HG03342 (cell line): ENCODE data around the gene CKB.
"Not testable (repeated sequence)": the region's sequence is repeated elsewhere in the genome, so short reads cannot be mapped to it uniquely, and the experiment has no call there.

Experiments
- ATAC-seq: cut with Tn5 transposase; IDR thresholded peaks from one replicate; pipeline ENCODE4 v1.9.1; 2021; ENCODE audit warnings: mild to moderate bottlenecking, moderate library complexity; ENCODE audit not compliant: unreplicated experiment

CKB gene

DNA sequence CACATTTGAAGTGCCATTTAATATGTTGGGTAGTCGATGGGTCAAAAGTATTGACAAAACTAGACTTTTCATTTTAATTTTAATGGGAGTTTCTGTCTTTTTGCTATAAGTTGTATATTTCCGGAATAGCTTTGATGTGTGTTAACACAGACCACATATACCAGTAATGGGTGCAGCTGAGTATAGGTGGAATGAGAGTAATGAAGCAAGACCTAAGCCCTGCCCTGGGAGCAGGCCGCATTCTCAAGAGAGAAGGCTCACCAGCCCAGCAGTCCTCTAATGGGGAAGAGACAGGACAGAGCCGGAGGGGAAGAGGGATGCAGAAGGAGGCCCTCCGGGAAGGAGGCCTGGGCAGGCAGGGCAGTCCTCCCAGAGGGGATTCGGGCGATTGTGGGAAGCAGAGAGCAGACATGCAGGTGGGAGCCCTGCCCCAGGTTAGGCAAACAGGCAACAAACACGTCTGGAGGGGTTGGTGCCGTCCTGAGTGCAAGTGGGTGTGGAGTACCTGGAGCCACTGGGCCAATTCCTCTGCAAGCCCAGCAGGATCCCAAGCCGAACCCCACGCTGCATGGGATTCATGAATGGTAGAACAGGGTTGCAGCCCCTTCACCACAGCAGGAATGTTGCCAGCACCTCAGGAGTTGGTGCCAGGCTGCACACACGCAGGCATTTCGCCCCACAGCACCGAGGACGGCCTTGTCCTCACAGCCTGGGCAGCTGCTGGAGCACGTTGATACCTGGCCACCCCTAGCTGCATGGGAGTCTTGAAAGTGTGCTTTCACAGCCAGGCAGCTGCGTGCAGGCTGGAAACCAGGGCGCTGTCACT is 7.8 kb downstream of the CKB start:
- no peak for ATAC-seq

DNA sequence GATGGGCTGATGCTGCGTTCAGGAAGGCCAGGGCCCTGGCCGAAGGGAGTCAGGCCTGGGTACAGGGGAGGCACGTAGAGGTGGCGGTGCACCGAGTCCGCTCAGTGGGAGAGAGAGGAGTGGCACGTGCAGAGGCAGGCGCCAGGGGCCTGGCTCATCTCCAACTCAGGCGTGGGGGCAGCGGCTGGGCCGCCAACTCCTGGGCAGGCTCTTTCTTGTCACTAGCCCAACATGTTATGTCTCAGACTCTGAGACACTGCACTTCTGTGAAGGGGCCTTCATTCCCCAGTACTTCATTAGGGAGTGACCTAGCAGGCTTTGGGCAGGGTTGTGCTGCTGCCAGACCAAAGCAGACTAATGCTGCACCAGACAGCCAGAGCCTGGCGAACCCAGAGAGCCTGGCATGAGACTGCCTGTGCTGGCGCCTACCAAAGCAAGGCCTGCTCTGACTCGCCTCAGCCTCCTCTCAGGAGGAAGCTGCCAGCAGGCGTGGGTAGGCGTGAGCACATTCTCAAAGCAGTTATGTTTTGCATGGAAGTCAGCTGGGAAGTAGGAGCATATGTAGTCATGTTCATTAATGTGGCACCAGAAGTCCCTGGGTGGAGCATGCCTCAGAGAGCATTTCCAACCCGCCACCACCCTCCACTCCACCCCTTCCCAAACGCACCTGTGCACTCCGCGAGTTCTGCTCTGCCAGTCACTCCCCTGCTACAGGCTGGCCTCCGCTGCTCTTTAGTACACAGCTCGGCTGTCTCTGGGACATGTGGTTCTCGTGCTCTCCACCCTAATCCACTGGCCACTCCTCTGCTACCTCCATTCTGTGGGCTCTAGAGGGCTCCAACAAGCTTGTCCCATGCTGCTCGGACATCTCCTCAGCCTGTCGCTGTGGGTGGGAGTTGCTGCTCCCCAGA is 9.7 kb downstream of the CKB start:
- ATAC-seq = no peak

DNA sequence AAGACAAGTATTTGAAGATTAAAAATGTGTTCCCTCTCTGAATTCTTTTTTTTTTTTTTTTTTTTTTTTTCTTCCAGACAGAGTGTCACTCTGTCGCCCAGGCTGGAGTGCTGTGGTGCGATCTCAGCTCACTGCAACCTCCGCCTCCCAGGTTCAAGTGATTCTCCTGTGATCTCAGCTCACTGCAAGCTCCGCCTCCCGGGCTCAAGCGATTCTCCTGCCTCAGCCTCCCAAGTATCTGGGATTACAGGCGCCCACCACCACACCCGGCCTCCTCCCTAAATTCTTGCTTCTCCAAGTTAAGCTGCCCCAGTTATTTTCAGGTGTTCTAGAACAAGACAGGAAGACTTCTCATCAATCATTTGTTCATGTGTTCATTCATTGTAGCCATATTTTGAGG is 10.4 kb downstream of the CKB start:
- not testable (repeated sequence) for ATAC-seq

DNA sequence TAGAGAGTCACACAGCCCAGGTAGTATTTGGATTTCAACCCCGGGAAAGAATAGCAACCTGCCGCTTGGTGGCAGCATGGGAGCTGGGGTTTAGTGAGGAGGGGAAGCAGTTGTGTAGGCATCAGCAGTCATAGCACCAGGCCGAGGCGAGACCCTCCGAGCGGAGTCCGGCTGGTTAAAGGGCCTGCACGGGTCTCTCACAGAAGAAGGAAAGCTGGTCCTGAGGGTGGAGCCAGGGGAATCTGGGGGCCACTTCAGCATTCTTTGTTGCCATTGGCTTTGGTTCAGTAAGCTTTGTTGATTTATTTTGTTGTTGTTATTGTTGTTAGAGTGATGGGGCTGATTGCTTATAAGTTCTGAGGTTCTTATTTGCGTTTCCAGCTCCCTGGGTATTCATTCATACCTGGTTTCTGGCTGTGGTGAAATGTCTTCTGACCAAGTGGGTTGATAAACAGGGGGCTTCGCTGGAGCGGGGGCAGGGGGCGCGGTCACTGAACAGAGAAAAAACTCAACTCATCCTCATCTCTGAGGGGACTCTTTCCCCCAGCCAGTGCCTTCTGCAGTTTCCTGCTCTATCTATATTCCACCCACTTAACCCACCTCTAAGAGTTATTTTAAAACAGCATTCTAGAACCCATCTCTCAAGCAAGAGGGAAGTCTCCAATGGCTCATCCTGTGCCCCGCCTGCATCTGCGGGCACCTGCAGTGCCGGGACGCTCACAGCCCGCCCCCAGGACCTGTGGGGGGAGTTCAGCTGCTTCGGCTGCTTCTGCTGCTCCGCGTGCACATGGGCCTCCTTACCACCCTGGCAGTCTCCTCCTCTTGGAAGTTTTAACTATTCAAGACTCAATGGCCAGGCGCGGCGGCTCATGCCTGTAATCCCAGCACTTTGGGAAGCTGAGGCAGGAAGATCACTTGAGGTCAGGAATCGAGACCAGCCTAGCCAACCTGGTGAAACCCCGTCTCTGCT is 11.6 kb downstream of the CKB start:
- ATAC-seq = no peak

DNA sequence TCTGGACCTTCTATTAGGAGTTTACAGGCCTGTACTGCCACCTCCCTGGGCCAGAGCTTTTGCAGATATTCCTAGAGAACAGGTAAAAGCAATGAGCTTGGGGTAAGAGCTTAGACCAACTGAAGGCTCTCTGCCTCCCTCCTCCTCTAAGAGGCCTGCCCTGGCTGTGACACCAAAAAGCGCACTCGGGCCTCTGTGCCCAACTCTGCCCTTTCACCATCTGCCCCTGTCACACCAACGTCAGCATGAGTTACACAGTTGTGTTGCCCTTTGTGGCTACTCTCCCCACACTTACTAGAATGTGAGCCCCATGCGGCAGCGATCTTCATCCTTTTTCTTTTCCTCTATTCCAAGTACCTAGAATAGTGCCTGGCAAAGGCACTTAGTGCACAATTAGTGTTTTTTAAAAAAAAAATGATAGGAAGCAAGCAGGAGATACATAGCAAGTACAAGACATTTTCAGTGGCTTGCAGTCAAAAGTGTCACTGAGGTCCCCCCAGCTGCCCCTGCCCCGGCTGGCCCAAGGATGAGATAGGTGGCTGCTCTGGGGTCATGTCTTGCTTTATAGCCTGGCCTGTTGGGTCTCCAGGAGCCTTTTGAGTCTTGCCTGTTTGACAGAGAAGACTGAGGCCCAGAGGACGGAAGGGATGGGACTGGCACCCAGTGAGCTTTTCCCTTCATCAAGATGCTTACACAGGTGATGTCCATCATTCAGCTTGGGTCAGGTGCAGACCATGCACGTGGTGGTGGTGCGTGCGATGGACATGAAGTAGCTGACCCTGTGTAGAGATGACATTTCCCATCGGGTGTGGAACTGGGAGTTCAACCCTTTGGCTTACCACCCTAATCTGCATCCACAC is 12.5 kb downstream of the CKB start:
- no peak for ATAC-seq

DNA sequence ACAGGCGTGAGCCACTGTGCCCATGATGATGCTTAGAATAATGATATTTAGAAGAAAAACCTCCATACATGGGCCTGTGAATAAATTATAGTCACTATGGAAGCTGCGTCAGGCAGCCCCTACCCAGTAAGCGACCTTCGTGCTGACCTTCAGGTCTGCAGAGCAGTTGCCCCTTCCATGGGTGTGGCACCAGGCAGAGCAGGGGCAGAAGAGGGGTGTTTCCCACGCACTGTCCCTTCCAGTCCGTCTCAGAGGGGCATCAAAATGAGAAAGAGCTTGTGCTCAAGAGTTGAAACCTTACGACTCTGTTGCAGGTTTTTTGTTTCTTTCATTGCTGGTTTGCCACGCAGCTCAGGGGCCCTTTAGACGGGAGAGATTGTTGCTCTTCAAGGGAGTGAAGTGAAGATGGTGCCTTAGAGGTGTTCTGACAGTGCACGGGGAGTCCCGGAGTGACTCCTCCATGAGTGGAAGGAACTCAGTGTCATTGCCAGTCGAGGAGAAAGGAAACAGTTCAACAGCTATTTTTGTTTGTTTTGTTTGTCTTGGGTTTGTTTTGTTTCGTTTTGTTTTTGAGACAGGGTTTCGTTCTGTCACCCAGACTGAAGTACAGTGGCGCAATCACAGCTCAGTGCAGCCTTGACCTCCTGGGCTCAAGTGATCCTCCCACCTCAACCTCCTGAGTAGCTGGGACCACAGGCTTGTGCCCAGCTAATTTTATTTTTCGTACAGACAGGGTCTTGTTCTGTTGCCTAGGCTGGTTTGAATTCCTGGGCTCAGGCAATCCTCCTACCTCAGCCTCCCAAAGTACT is 13.9 kb downstream of the CKB start:
- ATAC-seq = no peak

DNA sequence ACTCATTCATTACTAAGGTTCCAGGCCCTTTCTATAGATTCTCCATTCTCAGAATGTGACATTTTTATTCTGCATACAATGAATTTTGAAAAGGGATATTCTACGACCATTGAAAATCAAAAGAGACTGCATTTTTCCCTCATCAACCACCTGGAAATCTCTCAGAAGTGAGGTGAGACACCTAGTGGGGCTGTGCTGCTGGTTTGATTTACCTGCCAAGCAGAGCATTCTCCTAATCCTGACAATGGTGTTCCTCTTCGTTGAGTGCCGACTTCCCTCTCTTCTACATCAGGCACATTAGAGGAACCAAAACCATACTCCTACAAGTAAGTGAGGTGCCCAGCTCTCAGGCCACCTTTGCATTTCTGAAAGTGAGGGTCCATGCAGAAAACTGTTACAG is 14.9 kb downstream of the CKB start:
- no peak for ATAC-seq

DNA sequence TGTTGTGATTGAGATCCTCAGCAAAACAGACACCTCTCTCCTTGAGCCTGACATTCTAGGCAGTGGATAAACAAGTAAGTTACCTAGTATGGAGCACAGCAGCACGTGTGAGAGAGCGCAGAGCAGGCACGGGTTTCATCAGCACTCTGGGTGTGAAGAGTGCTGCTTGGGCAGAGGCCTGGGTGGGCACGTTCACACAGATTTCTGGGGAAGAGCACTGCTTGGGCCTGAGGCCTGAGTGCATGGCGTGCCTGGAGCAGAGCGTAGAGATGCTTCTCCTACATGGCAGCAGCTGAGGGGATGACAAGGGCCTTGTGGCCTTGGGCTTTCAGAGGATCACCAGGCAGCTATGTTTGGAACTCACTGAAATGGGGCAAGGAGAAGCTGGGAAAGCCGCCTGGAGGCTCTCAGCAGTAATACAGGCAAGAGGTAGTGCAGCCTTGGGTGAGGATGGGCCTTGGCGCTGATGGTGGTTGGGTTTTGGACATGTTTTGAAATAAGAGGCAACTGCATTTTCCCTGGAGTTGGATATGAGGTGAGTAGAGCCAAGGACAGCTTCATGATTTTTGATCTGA is 17.6 kb downstream of the CKB start:
- no peak for ATAC-seq

DNA sequence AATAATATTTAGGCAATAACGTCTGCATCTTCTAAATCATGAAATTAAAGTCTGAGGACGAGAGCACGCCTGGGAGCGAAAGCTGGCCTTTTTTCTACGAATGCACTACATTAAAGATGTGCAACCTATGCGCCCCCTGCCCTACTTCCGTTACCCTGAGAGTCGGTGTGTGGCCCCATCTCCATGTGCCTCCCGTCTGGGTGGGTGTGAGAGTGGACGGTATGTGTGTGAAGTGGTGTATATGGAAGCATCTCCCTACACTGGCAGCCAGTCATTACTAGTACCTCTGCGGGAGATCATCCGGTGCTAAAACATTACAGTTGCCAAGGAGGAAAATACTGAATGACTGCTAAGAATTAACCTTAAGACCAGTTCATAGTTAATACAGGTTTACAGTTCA is 19.3 kb downstream of the CKB start:
- no peak for ATAC-seq

DNA sequence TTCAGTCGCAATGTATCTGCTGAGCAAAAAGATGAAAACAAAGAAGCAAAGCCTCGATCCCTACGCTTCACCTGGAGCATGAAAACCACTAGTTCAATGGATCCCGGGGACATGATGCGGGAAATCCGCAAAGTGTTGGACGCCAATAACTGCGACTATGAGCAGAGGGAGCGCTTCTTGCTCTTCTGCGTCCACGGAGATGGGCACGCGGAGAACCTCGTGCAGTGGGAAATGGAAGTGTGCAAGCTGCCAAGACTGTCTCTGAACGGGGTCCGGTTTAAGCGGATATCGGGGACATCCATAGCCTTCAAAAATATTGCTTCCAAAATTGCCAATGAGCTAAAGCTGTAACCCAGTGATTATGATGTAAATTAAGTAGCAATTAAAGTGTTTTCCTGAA is 19.8 kb downstream of the CKB start:
- ATAC-seq = no peak

DNA sequence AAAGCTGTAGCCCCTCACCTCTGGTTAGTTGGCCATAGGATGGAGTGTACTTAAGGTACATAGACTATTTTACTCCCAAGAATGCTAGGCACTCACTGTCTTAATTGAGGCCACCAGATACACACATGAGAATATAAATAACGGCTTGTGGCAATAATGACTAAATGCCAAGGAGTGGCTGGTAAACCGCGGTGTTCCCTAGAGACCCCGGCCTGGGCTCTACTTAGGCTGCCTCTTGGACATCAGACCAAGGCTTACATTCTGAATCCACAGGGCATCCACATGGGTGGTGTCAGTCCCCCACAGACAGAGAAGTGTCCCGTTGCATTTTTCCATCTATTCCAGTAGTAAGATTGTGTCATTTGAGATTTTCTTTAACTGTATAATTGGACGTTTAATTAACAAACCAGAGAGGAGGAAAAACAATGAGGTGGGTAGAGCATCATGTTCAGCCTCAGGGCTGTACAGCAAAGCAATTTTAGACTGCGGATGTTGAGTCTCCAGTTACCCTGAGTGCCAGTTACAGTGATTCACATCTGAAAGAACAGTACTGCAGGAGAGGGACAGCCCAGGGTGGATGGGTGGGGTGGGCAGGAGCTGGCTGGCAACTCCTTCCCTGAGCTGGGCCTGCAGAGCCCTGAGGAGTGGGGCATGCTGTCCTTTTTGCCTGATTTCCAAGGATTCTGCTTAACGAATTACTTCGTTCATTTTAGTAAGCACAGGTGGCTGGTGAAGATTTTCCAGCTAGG is 20.5 kb downstream of the CKB start:
- ATAC-seq = no peak

DNA sequence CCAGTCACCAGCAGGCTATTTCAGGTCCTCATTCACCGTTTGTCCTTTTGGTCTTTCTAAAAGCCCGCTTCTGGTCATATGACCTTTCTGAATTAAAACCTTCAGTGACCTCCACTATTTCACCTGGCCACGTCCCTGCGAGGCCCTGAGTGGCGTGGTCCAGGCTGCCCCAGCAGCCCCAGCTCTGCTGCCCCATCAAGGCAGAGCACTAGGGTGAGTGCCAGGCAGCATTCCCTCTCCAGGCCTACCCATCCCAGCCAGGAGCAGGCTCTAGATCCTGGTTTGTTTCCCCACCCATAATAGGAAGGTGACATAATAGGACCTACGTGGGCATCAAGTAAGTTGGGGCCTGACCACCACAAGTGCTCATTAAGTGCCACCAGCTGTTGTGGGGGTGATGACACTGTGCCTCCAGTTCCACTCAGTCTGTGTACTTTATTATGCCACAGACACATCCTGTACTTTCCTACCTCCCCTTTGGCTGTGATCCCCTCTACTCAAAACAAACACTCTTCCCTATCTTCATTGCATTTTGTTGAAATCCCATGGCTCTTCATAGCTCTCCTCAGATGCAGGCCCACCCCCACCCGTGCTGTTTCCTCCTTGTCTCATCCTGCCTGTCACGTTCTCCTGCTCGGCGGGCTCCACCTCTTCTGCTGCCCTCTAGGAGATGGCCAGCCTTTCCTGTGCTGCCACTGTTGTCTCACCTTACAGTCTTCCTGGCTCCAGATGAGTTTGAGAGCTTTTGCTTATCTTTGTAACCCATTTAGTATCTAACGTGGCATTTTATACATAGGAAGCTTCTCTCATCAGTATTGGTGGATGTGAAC is 21.4 kb downstream of the CKB start:
- no peak for ATAC-seq

DNA sequence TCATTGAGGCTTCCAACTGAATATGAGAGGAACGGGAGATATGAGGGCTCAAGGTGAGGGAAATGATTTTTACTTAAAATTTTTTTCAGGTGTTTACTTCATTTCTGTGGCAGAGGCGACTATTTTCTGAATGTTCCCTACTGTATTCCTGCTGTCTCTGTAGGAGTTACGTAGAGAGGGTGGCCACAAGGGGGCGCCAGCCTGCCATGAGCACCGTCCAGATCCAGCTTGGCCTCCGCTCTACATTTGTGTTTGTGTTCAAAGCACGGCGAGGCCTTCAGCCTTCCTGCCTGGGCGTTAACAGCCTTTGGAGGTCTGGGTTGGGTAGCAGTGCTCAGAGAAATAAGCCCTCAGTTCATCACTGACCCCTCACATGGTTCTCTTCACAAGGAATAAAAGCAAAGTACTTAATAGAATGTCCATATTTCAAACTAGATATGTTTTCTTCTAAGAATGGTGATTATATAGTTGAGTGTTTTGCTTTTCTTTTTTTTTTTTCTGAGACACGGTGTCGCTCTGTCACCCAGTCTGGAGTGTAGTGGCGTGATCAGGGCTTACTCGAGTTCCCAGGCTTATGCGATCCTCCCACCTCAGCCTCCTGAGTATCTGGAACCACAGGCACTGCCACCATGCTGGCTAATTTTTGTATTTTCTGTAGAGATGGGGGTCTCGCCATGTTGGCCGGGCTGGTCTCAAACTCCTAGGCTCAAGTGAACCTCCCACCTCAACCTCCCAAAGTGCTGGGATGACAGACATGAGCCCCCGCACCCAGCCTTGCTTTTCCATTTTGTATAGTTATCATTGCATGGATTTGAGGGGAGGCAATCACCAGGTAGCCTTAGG is 22.3 kb downstream of the CKB start:
- ATAC-seq = no peak

DNA sequence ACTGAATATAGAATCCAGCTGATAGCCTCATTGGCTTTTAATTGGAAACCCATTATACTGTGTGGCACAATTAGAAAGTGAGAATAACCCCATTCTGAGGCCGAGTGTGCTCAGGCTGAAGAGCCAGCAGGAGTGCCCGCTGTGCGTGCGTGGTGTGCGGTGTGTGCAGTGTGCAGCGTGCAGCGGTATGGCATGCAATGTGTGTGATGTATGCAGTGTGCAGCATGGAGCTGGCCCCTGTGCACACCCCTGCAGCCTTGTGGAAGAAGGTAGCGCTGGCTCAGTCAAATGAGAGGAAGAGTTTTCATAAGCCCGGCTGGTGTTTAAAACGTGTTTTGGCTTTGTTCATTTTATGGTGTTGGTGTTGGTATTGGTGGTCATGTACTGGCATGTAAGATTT is 22.9 kb downstream of the CKB start:
- no peak for ATAC-seq

DNA sequence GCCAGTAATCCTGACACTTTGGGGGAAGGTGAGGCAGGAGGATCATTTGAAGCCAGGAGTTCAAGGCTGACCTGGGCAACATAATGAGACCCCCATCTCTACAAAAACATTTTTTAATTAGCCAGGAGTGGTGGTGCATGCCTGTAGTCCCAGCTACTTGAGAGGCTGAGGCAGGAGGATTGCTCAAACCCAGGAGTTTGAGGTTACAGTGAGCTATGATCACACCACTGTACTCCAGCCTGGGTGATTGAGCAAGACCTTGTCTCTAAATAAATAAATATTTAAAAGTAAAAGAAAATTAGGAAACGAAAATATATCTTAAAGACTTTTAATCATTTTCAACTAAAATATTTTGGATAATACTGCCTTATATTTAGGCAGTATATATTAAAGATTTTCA is 25.9 kb downstream of the CKB start:
- no peak for ATAC-seq

DNA sequence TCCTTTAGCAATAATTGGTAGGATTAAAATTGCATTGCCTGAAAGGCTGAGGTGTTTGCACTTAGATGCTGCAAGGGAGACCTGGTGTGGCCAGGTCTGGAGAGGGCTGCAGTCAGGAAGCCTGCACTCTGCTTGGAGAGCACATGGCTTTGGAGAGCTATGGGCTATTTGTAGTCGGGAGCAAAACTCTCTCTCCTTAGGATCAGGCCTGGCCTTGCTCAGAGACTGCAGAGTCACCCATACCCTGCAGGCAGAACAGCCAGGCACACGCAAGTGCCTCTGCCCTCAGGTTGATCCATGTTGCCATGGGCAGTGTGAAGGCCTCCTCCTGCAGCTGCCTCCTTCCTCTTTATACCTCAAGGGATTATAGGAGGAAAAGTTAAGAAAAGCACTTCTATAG is 26.8 kb downstream of the CKB start:
- ATAC-seq = no peak
